DMS114 treated with DMSO at 0.1 percent for 48 hours (cell line): ENCODE measurements around the gene AP1M2.
"Not testable (repeated sequence)": the region's sequence is repeated elsewhere in the genome, so short reads cannot be mapped to it uniquely, and the experiment has no call there.

ENCODE experiments used
- DNase-seq: peaks from one replicate; lab custom pipeline; 2025; ENCODE audit not compliant: unreplicated experiment; lab: John Stamatoyannopoulos, UW

AP1M2 gene

GRCh38 chr19:10602330-10603083 lies 15.4 kb upstream of the AP1M2 start:
- peak; percentile 12 for DNase-seq

- no peak for DNase-seq
These were observed 14.9 kb upstream of the AP1M2 start for GRCh38 chr19:10601999-10602329.

GRCh38 chr19:10600149-10600548 lies 13.0 kb upstream of the AP1M2 start:
- no peak for DNase-seq

- no peak for DNase-seq
These were observed 6.9 kb upstream of the AP1M2 start for GRCh38 chr19:10593820-10594637.

- DNase-seq: no peak
These were observed 6.0 kb upstream of the AP1M2 start for GRCh38 chr19:10593148-10593547.

GRCh38 chr19:10587839-10588150 lies 683 bp upstream of the AP1M2 start:
- DNase-seq: no peak

- DNase-seq: no peak
These were observed 716 bp downstream of the AP1M2 start for GRCh38 chr19:10586396-10586795.

GRCh38 chr19:10583036-10583776 lies 3.9 kb downstream of the AP1M2 start:
- no peak for DNase-seq

GRCh38 chr19:10582091-10582490 lies 5.0 kb downstream of the AP1M2 start:
- no peak for DNase-seq

- DNase-seq: peak; percentile 73
These were observed 6.0 kb downstream of the AP1M2 start for GRCh38 chr19:10580979-10581631.

GRCh38 chr19:10577951-10578350 lies 9.2 kb downstream of the AP1M2 start:
- DNase-seq: no peak

GRCh38 chr19:10575011-10575716 lies 11.9 kb downstream of the AP1M2 start:
- no peak for DNase-seq

- DNase-seq: no peak
These were observed 12.7 kb downstream of the AP1M2 start for GRCh38 chr19:10574462-10574861.

- not testable (repeated sequence) for DNase-seq
These were observed 13.3 kb downstream of the AP1M2 start for GRCh38 chr19:10573793-10574192.

- peak; percentile 94 for DNase-seq
These were observed 18.1 kb downstream of the AP1M2 start, which contains the start of gene CDKN2D for GRCh38 chr19:10568826-10569651. Gene CDKN2D, minus strand, starts transcription at chr19:10568979. Its CDS starts 326 bp downstream, at chr19:10568653.

- DNase-seq: no peak
These were observed 18.9 kb downstream of the AP1M2 start for GRCh38 chr19:10568062-10568825.

- no peak for DNase-seq
These were observed 19.5 kb downstream of the AP1M2 start for GRCh38 chr19:10567656-10568055.

GRCh38 chr19:10566658-10567410 lies 20.3 kb downstream of the AP1M2 start:
- no peak for DNase-seq

- DNase-seq: no peak
These were observed 20.8 kb downstream of the AP1M2 start for GRCh38 chr19:10566408-10566657.
